HCT116 (cell line): ENCODE data around the gene ANAPC2. TPM values are rescaled to one million over a fixed set of nuclear protein-coding genes. Genes with fewer than 3 reads are reported as not detected.

Experiments used
- ATAC-seq: fragments of 200-7000 bp; cut with Tn5 transposase; 2 replicates; pipeline ENCODE4 v1.9.1; 2020; ENCODE audit warnings: mild to moderate bottlenecking, moderate library complexity
- BruUV-seq: library from RNA; stranded (reverse); fragments of 400-500 nt; replicated peaks from 2 replicates; lab custom pipeline; 2021; lab: Mats Ljungman, UMichigan
- CTCF ChIA-PET: fragments of 300-600 bp; sonication (Branson Sonifier 250); formaldehyde crosslinking; loops from one replicate; lab custom pipeline; 2021; ENCODE audit warnings: antibody characterized with exemption; lab: Charles Lee
- POLR2A ChIA-PET: fragments of 300-600, 350-600 bp; sonication (Branson Sonifier 250); formaldehyde crosslinking; loops from one replicate; lab custom pipeline; 2021; ENCODE audit warnings: antibody characterized with exemption; lab: Charles Lee
- RAD21 ChIA-PET, 2 experiments: fragments of 300-600 bp; sonication (Branson Sonifier 250); formaldehyde crosslinking; loops; one replicate each; lab custom pipeline; 2023; ENCODE audit warnings: low total read pairs in 2 of 2; ENCODE audit not compliant: uncharacterized antibody in 2 of 2, unreplicated experiment in 2 of 2, low non-redundant PET in 1 of 2; lab: Charles Lee
- DNase-seq: peaks from one replicate; pipeline ENCODE4 v3.0.0-alpha.2; 2010; ENCODE audit warnings: low read depth, low spot score
- H2AFZ ChIP-seq: fragments of 200-600 bp; shearing (Covaris generic), sonication (generic); 2 replicates; pipeline ENCODE4 v1.6.1; 2017; ENCODE audit warnings: low read depth, mixed run types, mixed read lengths, antibody characterized with exemption, low read length; ENCODE audit not compliant: poor library complexity, severe bottlenecking
- H3K27ac ChIP-seq: 2 replicates; pipeline ENCODE4 v1.5.1; 2012; ENCODE audit warnings: low read depth, low read length
- H3K27me3 ChIP-seq: fragments of 200-600 bp; sonication (generic); 2 replicates; pipeline ENCODE4 v1.6.1; 2016; ENCODE audit warnings: mixed run types, low read length, mixed read lengths; ENCODE audit not compliant: insufficient read depth
- H3K36me3 ChIP-seq, 2 experiments: fragments of 200-500 bp in 1 of 2; fragments of 200-600 bp in 1 of 2; sonication (Bioruptor generic) in 1 of 2; sonication (generic) in 1 of 2; 2 replicates each; pipeline versions ENCODE4 v1.5.1 to v1.6.1; 2014 to 2016; ENCODE audit warnings: low read length in 2 of 2, inconsistent platforms in 1 of 2, mixed read lengths in 1 of 2, mixed run types in 1 of 2; ENCODE audit not compliant: insufficient read depth in 2 of 2, control insufficient read depth in 1 of 2
- H3K4me1 ChIP-seq, 2 experiments: fragments of 200-600 bp in 1 of 2; sonication (generic) in 1 of 2; 2 replicates each; pipeline versions ENCODE4 v1.5.1 to v1.6.1; 2012 to 2017; ENCODE audit warnings: low read length in 2 of 2, inconsistent platforms in 1 of 2, mild to moderate bottlenecking in 1 of 2, mixed read lengths in 1 of 2, mixed run types in 1 of 2, moderate library complexity in 1 of 2; ENCODE audit not compliant: insufficient read depth in 2 of 2, control insufficient read depth in 1 of 2
- H3K4me2 ChIP-seq: fragments of 200-600 bp; sonication (generic); 2 replicates; pipeline ENCODE4 v1.6.1; 2017; ENCODE audit warnings: mixed run types, low read length, mixed read lengths
- H3K4me3 ChIP-seq, 2 experiments: fragments of 200-600 bp in 1 of 2; sonication (generic) in 1 of 2; replicated peaks in 1 of 2; 2 replicates each; pipeline ENCODE4 v1.5.1; 2011 to 2016; ENCODE audit warnings: low read length in 2 of 2, control low read depth in 1 of 2, low read depth in 1 of 2, mild to moderate bottlenecking in 1 of 2, mixed read lengths in 1 of 2, mixed run types in 1 of 2
- H3K79me2 ChIP-seq: fragments of 200-600 bp; sonication (generic); 2 replicates; pipeline ENCODE4 v1.6.1; 2017; ENCODE audit warnings: mild to moderate bottlenecking, mixed run types, low read length, moderate library complexity, mixed read lengths; ENCODE audit not compliant: insufficient read depth
- H3K9ac ChIP-seq: fragments of 200-600 bp; sonication (generic); 2 replicates; pipeline ENCODE4 v1.6.1; 2016; ENCODE audit warnings: low read length, mixed read lengths
- H3K9me2 ChIP-seq: fragments of 200-600 bp; sonication (generic), shearing (Covaris generic); 2 replicates; pipeline ENCODE4 v1.6.1; 2017; ENCODE audit warnings: mixed run types, mild to moderate bottlenecking, moderate library complexity; ENCODE audit not compliant: insufficient read depth
- H3K9me3 ChIP-seq, 2 experiments: fragments of 200-500 bp in 1 of 2; fragments of 200-600 bp in 1 of 2; sonication (Bioruptor generic) in 1 of 2; sonication (generic) in 1 of 2; 2 replicates each; pipeline ENCODE4 v1.6.1; 2014 to 2017; ENCODE audit warnings: low read length in 2 of 2, mixed read lengths in 2 of 2, inconsistent platforms in 1 of 2, low read depth in 1 of 2, mild to moderate bottlenecking in 1 of 2, mixed run types in 1 of 2, moderate library complexity in 1 of 2; ENCODE audit not compliant: control insufficient read depth in 1 of 2, insufficient read depth in 1 of 2
- H4K20me1 ChIP-seq: fragments of 200-600 bp; sonication (generic), shearing (Covaris generic); 2 replicates; pipeline ENCODE4 v1.6.1; 2017; ENCODE audit warnings: mixed run types, mild to moderate bottlenecking, moderate library complexity; ENCODE audit not compliant: insufficient read depth
- CBX3 ChIP-seq: IDR thresholded peaks from 2 replicates; pipeline ENCODE4 v1.6.1; 2012; ENCODE audit warnings: low read depth
- EGR1 ChIP-seq: IDR thresholded peaks from 2 replicates; pipeline ENCODE4 v1.6.1; 2012; ENCODE audit warnings: low read depth
- ELF1 ChIP-seq: IDR thresholded peaks from 2 replicates; pipeline ENCODE4 v1.6.1; 2012; ENCODE audit warnings: low read depth, borderline replicate concordance
- EZH2 ChIP-seq: fragments of 200-600 bp; sonication (generic); IDR thresholded peaks from 2 replicates; pipeline ENCODE4 v1.6.1; 2017; ENCODE audit warnings: antibody characterized with exemption, mixed run types
- FOSL1 ChIP-seq: IDR thresholded peaks from 2 replicates; pipeline ENCODE4 v1.6.1; 2012; ENCODE audit warnings: low read depth
- JUND ChIP-seq: IDR thresholded peaks from 2 replicates; pipeline ENCODE4 v1.6.1; 2012
- POLR2A ChIP-seq: IDR thresholded peaks from 2 replicates; pipeline ENCODE4 v1.7.0; 2011; ENCODE audit warnings: borderline replicate concordance; ENCODE audit not compliant: insufficient read depth, insufficient read length; ENCODE audit errors: extremely low read depth
- POLR2AphosphoS5 ChIP-seq: IDR thresholded peaks from 2 replicates; pipeline ENCODE4 v1.6.1; 2011; ENCODE audit warnings: mild to moderate bottlenecking, low read depth, low read length, moderate library complexity
- RAD21 ChIP-seq: IDR thresholded peaks from 2 replicates; pipeline ENCODE4 v1.6.1; 2012; ENCODE audit warnings: low read depth, mild to moderate bottlenecking
- SIN3A ChIP-seq: IDR thresholded peaks from 2 replicates; pipeline ENCODE4 v1.6.1; 2012; ENCODE audit warnings: low read depth
- ZFX ChIP-seq: fragments of 450-650 bp; IDR thresholded peaks from 2 replicates; pipeline ENCODE4 v1.6.1; 2017
- ZNF274 ChIP-seq: fragments of 200-500 bp; sonication (Bioruptor generic); IDR thresholded peaks from 2 replicates; pipeline ENCODE4 v1.6.1; 2014; ENCODE audit warnings: mild to moderate bottlenecking, low read depth, low read length, inconsistent platforms
- intact Hi-C: fragments of 100-400 bp; cut with micrococcal nuclease; formaldehyde crosslinking; loops from 2 replicates; pipeline ENCODE4 v1.10.0; 2022
- total RNA-seq: library from RNA; stranded (reverse); gene quantifications from one replicate; pipeline ENCODE4 v1.2.1, GENCODE V29; 2021; ENCODE audit not compliant: unreplicated experiment
- TF ChIP-seq, protein P1 (sequence below): IDR thresholded peaks from 2 replicates; pipeline ENCODE4 v1.6.1; 2012; ENCODE audit warnings: low read depth
- TF ChIP-seq, protein P2 (sequence below): IDR thresholded peaks from 2 replicates; pipeline ENCODE4 v1.6.1; 2012

ANAPC2 gene
- total RNA-seq, 1 experiment from 2014 or later, result 75.5 TPM

DNA sequence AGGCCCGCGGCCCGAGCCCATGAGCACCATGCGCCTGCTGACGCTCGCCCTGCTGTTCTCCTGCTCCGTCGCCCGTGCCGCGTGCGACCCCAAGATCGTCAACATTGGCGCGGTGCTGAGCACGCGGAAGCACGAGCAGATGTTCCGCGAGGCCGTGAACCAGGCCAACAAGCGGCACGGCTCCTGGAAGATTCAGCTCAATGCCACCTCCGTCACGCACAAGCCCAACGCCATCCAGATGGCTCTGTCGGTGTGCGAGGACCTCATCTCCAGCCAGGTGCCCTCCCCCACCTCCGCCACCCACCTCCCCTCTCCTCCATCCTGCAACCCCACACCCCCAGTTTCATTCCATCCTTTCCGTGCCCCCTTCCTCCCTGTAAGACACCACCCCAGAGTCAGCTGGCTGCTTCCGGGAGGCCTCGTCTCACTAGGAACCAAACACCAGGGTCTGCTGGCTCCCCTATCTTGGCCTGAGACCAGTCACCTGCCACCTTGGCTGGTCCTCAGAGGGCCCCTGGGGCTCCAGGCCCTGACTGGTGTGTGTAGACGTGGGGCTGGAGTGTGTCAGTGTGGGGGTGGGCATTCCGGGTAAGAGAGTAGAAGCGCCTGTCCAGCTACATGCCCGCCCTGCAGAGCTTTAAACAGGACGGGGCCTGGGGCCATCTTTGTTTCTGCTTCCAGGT is 48.8 kb downstream of the ANAPC2 start:
- no peaks in the 10 kb centered on the region for H4K20me1 ChIP-seq
- ChIA-PET POLR2A (no interaction called here), RAD21 (no interaction called here), CTCF (no interaction called here)
- no peak overlapping the region for H3K27ac ChIP-seq
- H3K79me2 ChIP-seq, result no peaks in the 10 kb centered on the region
- TF ChIP-seq SIN3A (no peak), JUND (no peak), FOSL1 (no peak), ELF1 (no peak), ZNF274 (no peak), CBX3 (no peak), EGR1 (no peak), RAD21 (no peak), EZH2 (no peak), ZFX (no peak), POLR2AphosphoS5 (no peak), POLR2A (no peak)
- TF ChIP-seq, protein P1, sequence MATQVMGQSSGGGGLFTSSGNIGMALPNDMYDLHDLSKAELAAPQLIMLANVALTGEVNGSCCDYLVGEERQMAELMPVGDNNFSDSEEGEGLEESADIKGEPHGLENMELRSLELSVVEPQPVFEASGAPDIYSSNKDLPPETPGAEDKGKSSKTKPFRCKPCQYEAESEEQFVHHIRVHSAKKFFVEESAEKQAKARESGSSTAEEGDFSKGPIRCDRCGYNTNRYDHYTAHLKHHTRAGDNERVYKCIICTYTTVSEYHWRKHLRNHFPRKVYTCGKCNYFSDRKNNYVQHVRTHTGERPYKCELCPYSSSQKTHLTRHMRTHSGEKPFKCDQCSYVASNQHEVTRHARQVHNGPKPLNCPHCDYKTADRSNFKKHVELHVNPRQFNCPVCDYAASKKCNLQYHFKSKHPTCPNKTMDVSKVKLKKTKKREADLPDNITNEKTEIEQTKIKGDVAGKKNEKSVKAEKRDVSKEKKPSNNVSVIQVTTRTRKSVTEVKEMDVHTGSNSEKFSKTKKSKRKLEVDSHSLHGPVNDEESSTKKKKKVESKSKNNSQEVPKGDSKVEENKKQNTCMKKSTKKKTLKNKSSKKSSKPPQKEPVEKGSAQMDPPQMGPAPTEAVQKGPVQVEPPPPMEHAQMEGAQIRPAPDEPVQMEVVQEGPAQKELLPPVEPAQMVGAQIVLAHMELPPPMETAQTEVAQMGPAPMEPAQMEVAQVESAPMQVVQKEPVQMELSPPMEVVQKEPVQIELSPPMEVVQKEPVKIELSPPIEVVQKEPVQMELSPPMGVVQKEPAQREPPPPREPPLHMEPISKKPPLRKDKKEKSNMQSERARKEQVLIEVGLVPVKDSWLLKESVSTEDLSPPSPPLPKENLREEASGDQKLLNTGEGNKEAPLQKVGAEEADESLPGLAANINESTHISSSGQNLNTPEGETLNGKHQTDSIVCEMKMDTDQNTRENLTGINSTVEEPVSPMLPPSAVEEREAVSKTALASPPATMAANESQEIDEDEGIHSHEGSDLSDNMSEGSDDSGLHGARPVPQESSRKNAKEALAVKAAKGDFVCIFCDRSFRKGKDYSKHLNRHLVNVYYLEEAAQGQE, result no peak
- TF ChIP-seq, protein P2, sequence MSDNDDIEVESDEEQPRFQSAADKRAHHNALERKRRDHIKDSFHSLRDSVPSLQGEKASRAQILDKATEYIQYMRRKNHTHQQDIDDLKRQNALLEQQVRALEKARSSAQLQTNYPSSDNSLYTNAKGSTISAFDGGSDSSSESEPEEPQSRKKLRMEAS, result no peak
- ATAC-seq, result no peak
- peaks cover 6 to 11% of the 10 kb centered on the region in 2 experiments for H3K4me1 ChIP-seq
- intact Hi-C loops, result no loop called here
- no peak overlapping the region for H2AFZ ChIP-seq
- no peaks in the 10 kb centered on the region for H3K36me3 ChIP-seq
- H3K9me3 ChIP-seq, result no peaks in the 10 kb centered on the region
- no TSS peak for BruUV-seq
- no peak overlapping the region for H3K9ac ChIP-seq
- no peak overlapping the region for H3K4me3 ChIP-seq
- no peaks in the 10 kb centered on the region for H3K27me3 ChIP-seq
- H3K4me2 ChIP-seq, result no peak overlapping the region
- no peak for DNase-seq
- no peaks in the 10 kb centered on the region for H3K9me2 ChIP-seq
